Measurements from ENCODE around the gene ACKR4. TPM values are rescaled to one million over a fixed set of nuclear protein-coding genes. Genes with fewer than 3 reads are reported as not detected.
"Not testable (repeated sequence)": the region's sequence is repeated elsewhere in the genome, so short reads cannot be mapped to it uniquely, and the experiment has no call there.

Gene ACKR4
- total RNA-seq, 1 donor from 2014 or later, result 0.85 TPM

GRCh38 chr3:132594498-132594897 is 2.6 kb upstream of the ACKR4 start:
- DNase-seq, result no peak

DNA sequence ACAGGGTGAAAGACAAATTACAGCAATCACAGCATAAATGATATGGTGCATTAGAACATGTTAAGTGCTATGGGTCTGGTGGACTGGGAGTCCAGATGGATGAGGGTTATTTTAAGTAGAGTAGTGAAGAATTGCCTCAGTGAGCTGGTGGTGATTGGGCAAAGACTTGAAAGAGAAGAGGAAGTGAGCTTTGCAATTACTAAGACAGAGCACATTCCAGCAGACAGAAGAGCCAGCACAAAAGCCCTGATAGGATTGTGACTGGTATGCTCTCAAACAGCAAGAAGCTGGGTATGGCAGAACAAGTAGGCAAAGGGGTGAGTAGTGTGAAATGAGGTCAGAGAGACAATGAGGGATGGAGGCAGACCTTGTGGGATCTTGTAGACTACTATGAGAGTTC is 2.1 kb upstream of the ACKR4 start:
- peak; percentile 59 for DNase-seq

GRCh38 chr3:132596326-132596725 is 744 bp upstream of the ACKR4 start:
- DNase-seq, result no peak

GRCh38 chr3:132597660-132598059 is 590 bp downstream of the ACKR4 start:
- no peak for DNase-seq

- DNase-seq, result no peak
These were observed 1.1 kb downstream of the ACKR4 start for GRCh38 chr3:132598181-132598580.

GRCh38 chr3:132600614-132601013 is 3.5 kb downstream of the ACKR4 start:
- not testable (repeated sequence) for DNase-seq

GRCh38 chr3:132605374-132605792 is 8.3 kb downstream of the ACKR4 start:
- no peak for DNase-seq

DNA sequence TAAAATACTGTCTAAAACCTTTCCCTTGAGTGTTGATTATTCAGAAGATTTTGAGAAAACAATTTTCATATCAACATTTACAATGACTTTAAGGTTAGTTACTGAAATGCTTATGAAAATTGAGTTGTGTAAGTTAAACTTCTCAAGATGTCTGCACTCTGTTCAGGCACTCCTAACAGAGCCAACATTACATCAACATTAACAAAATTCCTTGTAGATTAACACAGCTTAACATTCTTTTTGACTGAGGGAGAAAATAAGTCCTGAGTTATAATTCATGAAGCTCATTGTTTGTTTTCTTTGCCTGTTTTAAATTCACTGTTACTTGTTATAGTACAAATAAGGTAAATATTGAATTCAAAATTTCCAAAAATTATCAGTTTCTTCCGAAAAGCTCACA is 9.0 kb downstream of the ACKR4 start:
- no peak for DNase-seq

DNA sequence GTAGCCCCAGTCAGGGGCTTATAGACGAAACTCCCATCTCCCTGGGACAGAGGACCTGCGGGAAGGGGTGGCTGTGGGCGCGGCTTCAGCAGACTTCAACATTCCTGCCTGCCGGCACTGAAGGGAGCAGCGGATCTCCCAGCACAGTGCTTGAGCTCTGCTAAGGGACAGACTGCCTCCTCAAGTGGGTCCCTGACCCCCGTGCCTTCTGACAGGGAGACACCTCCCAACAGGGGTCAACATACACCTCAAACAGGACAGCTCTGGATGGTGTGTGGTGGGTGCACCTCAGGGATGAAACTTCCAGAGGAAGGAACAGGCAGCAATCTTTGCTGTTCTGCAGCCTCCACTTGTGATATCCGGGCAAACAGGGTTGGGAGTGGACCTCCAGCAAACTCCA is 9.6 kb downstream of the ACKR4 start:
- not testable (repeated sequence) for DNase-seq

GRCh38 chr3:132615301-132615700 is 18.2 kb downstream of the ACKR4 start:
- not testable (repeated sequence) for DNase-seq

DNA sequence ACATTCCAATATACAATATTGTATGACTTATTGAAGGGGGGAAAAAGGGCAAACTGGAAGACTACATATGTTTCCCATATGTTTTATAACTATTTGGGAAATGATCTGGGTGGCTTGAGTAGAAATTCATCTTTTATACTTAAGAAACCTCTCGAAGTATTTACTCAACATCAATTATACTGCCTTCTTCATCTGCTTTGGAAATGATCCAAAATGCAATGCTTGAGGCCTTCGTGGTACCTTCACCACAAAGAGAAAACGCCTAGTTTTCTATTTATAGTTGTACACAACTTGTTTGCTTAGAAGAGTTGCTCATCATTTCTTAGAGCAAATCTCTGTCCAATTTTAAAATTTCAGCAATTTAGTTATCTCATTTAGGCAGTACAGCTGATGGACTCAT is 18.8 kb downstream of the ACKR4 start:
- DNase-seq, result no peak

- DNase-seq, result no peak
These were observed 19.7 kb downstream of the ACKR4 start for GRCh38 chr3:132616780-132617179.

DNA sequence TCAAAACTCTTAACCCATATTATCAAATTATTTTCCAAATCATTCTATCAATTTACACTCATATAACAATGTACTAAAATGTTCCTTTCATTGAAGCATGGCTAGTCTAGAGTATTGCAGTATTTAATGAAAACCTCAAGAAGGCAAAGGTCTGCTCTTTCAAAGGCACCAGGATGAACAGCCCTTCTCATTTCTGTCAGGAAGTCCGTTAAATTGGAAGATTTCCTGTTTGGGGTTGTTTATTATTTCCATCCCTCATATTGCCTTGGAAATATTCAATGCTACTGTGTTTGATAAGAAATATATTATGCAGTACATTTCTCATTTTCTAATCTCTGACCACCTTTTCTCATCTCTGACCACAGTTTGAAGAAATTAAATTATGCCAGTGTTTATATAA is 25.1 kb downstream of the ACKR4 start:
- DNase-seq, result peak; percentile 78

GRCh38 chr3:132622761-132623160 is 25.7 kb downstream of the ACKR4 start:
- DNase-seq, result peak; percentile 45

- no peak for DNase-seq
These were observed 26.6 kb downstream of the ACKR4 start for GRCh38 chr3:132623646-132624045.

DNA sequence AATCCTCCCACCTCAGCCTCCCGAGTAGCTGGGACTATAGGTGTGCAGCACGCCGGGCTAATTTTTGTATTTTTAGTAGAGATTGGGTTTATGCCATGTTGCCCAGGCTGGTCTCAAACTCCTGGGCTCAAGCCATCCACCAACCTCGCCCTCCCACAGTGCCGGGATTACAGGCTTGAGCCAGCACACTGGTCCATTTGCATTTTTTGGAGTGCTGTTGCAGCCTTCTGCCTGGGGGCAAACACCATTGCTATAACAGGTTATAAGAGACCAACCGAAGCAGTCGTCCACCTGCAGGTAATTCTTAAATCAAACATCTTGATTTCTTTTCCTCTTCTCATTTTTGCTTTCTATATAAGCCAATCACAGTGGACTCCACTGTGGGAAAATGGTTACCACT is 27.7 kb downstream of the ACKR4 start:
- DNase-seq, result no peak

GRCh38 chr3:132625613-132626012 is 28.5 kb downstream of the ACKR4 start:
- no peak for DNase-seq

GRCh38 chr3:132626955-132627354 is 29.9 kb downstream of the ACKR4 start:
- no peak for DNase-seq

DNA sequence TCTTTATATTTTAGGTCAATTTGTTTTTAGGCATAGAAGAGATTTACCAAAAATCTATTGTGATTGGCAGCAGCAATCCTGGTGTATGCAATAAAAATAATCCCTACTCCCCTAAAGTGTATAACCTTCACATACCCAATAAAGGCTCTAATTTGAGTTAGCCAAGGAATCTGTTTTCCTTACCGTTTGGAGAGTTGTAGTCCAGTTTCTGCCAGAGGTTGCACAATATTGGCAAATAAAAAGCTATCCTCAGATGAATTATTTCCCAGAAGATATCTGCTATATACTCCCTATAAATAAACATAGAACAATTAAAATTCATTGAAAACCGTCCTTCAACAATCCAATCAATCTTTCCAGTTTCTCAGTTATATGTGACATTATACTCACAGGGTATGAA is 31.1 kb downstream of the ACKR4 start:
- no peak for DNase-seq

- DNase-seq, result peak; percentile 69
These were observed 32.9 kb downstream of the ACKR4 start for GRCh38 chr3:132629928-132630327.

GRCh38 chr3:132630612-132631011 is 33.5 kb downstream of the ACKR4 start:
- DNase-seq, result no peak

GRCh38 chr3:132635052-132635451 is 38.0 kb downstream of the ACKR4 start:
- DNase-seq, result no peak

DNA sequence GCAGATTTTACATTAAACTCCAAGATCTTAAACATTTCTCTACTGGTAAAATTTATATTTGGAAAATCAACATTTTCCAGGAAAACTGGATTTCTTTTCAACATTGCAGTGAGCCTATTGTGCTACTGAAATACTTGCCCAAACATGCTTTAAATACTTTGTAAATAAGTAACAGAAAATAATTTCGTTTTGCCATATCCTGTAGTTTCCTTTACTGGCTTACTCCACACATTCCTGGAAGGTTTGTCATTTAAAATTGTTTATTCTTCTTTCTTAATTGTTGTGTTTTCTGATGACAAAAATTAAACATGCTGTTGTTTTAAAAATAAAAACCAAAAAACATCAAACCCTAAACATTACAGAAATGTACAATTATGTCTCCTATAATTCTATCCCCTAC is 40.5 kb downstream of the ACKR4 start:
- DNase-seq, result no peak

GRCh38 chr3:132638706-132639105 is 41.6 kb downstream of the ACKR4 start:
- DNase-seq, result no peak

DNA sequence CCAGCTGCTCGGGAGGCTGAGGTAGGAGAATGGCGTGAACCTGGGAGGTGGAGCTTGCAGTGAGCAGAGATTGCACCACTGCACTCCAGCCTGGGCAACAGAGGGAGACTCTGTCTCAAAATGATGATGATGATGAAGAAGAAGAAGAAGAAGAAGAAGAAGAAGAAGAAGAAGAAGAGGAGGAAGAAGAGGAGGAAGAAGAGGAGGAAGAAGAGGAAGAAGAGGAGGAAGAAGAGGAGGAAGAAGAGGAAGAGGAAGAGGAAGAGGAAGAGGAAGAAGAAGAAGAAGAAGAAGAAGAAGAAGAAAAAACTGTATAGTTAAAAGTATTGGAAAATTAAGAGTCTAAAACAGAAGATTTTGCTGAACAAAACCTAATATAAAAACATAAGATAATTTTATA is 44.4 kb downstream of the ACKR4 start:
- not testable (repeated sequence) for DNase-seq
